BJ (cell line): ENCODE data around the gene AMN. TPM values are rescaled to one million over a fixed set of nuclear protein-coding genes. Genes with fewer than 3 reads are reported as not detected.

Experiments
- CTCF ChIA-PET: fragments of 350-600 bp; formaldehyde crosslinking; extraction: SDS; loops from one replicate; lab custom pipeline; 2021; ENCODE audit warnings: antibody characterized with exemption, inconsistent platforms; lab: Yijun Ruan, JAX
- POLR2A ChIA-PET: fragments of 300-600 bp; sonication (Branson Sonifier 250); formaldehyde crosslinking; extraction: SDS; loops from one replicate; lab custom pipeline; 2021; ENCODE audit warnings: antibody characterized with exemption; lab: Charles Lee
- DNase-seq: peaks from one replicate; pipeline ENCODE4 v3.0.0-alpha.2; 2011; ENCODE audit warnings: low read depth
- H3K27me3 ChIP-seq: 2 replicates; pipeline ENCODE4 v1.6.0; 2011; ENCODE audit warnings: low read length; ENCODE audit not compliant: control insufficient read depth, insufficient read depth
- H3K36me3 ChIP-seq: 2 replicates; pipeline ENCODE4 v1.5.1; 2011; ENCODE audit warnings: low read length; ENCODE audit not compliant: control insufficient read depth, insufficient read depth
- H3K4me3 ChIP-seq: 2 replicates; pipeline ENCODE4 v1.5.1; 2011; ENCODE audit warnings: low read depth, mild to moderate bottlenecking, control low read depth, low read length
- polyA plus RNA-seq: library from polyadenylated mRNA; depleted of rRNA; stranded (reverse); fragments of >200 nt; gene quantifications from 2 replicates; pipeline ENCODE4 v1.2.3, GENCODE V29; 2011
- TF ChIP-seq, protein P1 (sequence below): IDR thresholded peaks from 2 replicates; pipeline ENCODE4 v1.5.1; 2011; ENCODE audit warnings: low read depth, mild to moderate bottlenecking, control low read depth, inconsistent platforms, low read length, moderate library complexity; ENCODE audit not compliant: insufficient read depth

The AMN gene
- polyA plus RNA-seq, 1 experiment = 0.17 TPM

DNA sequence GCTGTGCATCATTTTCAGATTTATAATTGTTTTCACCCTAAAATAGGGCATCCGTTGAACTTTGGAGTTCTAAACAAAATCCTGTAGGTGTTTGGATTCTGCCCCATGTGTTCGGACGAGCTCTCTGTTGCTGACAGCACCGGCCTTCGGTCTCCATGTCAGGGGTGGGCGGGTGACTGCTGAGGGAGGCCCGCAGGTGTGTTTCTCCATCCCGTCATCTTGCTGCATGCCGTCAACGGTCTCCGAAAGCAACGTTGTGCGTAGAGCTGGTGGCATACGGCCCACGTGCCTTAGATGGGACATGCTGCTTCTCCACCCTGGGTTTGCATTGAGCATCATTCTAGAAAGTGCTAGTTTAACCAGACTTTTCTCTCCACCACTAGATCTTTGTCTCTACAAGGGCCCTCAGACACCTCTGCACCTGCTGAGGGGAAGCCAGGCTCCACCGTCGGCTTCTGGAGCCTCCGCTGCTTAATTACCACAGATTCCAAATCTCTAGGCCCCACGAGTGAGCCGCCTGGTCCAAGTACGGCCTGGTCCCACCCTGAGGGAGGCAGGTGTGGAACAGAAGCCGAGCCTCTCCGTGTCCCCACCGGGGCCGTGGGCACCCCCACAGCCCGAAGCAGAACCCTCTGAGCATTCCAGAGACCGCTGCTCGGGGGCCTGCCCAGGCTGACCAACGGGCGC is 15.7 kb upstream of the AMN start:
- Histone ChIP-seq H3K27me3 (no peaks in the 10 kb centered on the region), H3K4me3 (no peak overlapping the region), H3K36me3 (peaks cover 11% of the 10 kb centered on the region)
- DNase-seq = no peak
- ChIA-PET CTCF (interaction anchor here (0.6 kb wide), 1 partner anchor 199 kb away, joined by 3 read pairs; no protein-coding TSS in a partner anchor), POLR2A (no interaction called here)
- TF ChIP-seq, protein P1, sequence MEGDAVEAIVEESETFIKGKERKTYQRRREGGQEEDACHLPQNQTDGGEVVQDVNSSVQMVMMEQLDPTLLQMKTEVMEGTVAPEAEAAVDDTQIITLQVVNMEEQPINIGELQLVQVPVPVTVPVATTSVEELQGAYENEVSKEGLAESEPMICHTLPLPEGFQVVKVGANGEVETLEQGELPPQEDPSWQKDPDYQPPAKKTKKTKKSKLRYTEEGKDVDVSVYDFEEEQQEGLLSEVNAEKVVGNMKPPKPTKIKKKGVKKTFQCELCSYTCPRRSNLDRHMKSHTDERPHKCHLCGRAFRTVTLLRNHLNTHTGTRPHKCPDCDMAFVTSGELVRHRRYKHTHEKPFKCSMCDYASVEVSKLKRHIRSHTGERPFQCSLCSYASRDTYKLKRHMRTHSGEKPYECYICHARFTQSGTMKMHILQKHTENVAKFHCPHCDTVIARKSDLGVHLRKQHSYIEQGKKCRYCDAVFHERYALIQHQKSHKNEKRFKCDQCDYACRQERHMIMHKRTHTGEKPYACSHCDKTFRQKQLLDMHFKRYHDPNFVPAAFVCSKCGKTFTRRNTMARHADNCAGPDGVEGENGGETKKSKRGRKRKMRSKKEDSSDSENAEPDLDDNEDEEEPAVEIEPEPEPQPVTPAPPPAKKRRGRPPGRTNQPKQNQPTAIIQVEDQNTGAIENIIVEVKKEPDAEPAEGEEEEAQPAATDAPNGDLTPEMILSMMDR = no peak

DNA sequence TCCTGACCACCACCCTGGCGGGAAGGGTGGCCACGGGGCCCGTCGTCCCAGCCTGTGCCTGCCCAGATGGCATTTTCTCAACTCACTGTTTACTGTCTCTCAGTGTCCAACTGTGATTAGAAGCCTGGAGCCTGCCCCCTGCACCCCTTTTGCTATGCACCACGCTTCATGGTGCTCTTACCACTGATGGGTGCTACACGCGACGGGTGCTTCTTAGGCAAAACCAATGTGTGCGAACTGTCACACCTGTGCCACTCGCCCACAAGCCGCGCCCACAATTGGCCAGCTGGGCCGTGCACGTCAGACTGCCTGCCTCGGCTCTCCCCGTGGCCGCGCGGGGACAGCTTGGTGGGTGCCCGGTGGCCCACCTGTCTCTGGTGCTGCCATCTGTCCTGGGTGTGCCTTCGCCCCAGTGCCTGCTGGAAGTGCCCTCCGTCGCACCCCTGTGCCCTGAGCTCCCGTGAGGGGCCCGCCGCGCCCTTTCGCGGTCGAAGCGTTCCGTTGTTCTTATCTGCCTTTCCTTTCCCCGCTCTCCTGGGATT is 15.1 kb upstream of the AMN start:
- ChIA-PET POLR2A (no interaction called here), CTCF (no interaction called here)
- no peak overlapping the region for H3K4me3 ChIP-seq
- peaks cover 11% of the 10 kb centered on the region for H3K36me3 ChIP-seq
- TF ChIP-seq, protein P1 = no peak
- no peak for DNase-seq
- H3K27me3 ChIP-seq = no peaks in the 10 kb centered on the region

DNA sequence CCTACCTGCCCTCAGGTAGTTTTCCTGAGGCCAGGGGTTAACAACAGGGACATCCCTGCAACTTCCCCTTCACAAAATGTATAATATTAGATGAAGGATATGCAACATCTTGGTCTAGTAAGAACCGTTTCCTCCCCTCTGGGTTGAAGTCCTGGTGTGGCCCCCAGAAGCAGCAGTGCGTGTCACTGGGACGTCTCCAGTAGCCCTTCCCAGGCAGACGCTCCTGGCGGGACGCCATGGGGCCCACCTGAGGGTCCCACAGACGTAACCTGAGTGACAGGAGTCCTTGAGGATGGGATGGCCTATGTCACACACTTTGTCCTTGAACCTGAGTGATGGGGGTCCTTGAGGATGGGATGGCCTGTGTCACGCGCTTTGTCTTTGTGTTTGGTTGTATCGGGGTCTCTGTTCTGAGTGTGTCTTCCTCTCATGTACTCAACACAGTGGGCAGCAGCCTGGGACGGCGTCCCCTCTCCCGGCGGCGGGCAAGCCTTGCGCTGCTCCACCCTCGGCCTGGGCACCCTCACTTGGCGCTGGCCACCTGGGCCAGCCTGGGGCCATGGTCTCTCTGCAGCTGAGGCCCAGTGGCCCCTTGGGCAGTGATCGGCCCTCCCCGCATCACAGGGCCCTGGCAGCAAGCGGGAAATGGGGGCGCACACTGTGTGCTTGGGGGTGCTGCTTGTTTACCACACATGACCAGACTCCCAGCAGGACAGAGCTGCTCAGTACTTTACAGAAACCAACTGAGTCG is 14.3 kb upstream of the AMN start:
- ChIA-PET CTCF (no interaction called here), POLR2A (no interaction called here)
- DNase-seq = no peak
- Histone ChIP-seq H3K4me3 (no peak overlapping the region), H3K36me3 (peaks cover 11% of the 10 kb centered on the region), H3K27me3 (no peaks in the 10 kb centered on the region)
- TF ChIP-seq, protein P1 = no peak

DNA sequence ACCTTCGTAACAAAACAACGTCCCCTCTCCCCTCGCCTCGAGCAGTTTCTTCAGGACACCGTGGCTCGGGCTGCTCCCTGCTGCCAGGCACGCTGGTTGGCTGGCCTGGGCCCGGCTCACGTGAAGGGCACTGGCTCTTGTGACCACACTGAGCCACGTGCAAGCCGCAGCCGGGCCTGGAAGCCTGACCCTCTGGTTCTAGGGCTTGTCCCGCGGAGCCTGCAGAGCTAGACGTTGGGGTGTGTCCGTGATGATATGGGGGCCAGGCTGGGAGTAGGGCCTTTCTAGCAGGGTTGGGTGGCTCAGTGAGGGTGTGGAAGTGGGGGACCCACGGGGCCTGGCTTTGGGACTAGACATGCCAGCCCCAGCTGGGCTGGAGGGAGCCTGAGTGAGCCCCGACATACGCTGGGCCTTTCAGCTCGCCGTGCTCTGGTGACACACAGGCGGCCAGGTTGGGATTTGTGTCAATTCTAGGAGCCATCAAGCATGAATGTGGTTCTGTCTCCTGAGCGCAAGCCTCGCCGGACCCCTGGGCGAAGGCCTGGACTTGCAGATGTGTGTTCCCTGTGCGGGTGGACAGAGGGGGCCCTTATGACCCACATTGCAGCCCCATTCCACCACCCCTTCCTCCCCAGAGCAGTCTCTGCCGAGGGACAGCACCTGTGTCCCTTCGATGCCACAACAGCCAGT is 13.6 kb upstream of the AMN start:
- Histone ChIP-seq H3K36me3 (peaks cover 5% of the 10 kb centered on the region), H3K4me3 (no peak overlapping the region), H3K27me3 (no peaks in the 10 kb centered on the region)
- no peak for DNase-seq
- TF ChIP-seq, protein P1 = no peak
- ChIA-PET POLR2A (no interaction called here), CTCF (no interaction called here)

DNA sequence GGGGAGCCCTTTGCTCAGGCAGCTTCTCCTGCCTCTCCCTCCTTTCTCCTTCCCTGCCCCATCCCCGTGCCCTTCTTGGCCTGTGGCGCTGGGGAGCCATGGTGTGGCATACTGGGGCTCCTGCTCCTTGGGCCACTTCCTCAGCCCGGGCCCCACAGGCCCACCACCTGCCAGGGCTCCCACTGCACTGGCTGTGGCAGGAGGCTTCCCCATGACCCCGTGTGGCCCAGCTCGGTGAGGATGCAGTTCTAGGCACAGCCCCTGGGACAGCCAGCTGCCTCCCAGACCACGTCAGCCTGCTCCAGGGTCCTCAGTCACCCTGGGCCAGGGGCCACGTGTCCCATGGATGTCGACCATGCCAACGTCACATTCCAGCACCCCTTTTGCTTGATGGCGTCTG is 13.0 kb upstream of the AMN start:
- no peaks in the 10 kb centered on the region for H3K27me3 ChIP-seq
- H3K36me3 ChIP-seq = peaks cover 4% of the 10 kb centered on the region
- DNase-seq = no peak
- TF ChIP-seq, protein P1 = no peak
- ChIA-PET POLR2A (no interaction called here), CTCF (no interaction called here)
- H3K4me3 ChIP-seq = no peak overlapping the region
